ENCODE results near the gene TIMM10. TPM values are rescaled to one million over a fixed set of nuclear protein-coding genes. Genes with fewer than 3 reads are reported as not detected.

The TIMM10 gene
- total RNA-seq, 4 donors from 2014 or later: 1.6 to 36.8 (median 34.0) TPM; not detected in 1

- Histone ChIP-seq H3K27ac (no peak overlapping the region), H3K4me1 (peaks cover 22 to 39% (median 32%) of the 10 kb centered on the region in 4 donors), H3K9me3 (no peaks in the 10 kb centered on the region), H3K27me3 (peaks cover 46% of the 10 kb centered on the region), H3K36me3 (no peaks in the 10 kb centered on the region), H3K4me3 (no peak overlapping the region)
- in situ Hi-C loops (cut with MboI; ENCODE audit: low pct_ligation_motif_present in 1 of 4, low pct_unique_long_range_greater_than_20kb in 1 of 4, low sequenced_read_pairs in 3 of 4) (loop anchor here in 2 of 4 donors (25.0 kb wide), 1 partner anchor 142 kb away; the partner anchor contains the start of genes P2RX3 (in 2 of the 2) and SSRP1 (in 2 of the 2)), intact Hi-C loops (cut with DNase I; ENCODE audit: low total_unique reads) (no loop called here)
- DNase-seq: no peak
- 0 to 50% methylated on average over 1 to 11 of the region's 11 CpGs for WGBS, 2 donors (ENCODE audit: low coverage in 1 of 2)
- TF ChIP-seq POLR2AphosphoS5 (IDR thresholded peaks at IDR 0.05) (no peak), POLR2A (IDR thresholded peaks at IDR 0.05) (no peak), CTCF (IDR thresholded peaks at IDR 0.05) (no peak), EP300 (IDR thresholded peaks at IDR 0.05; ENCODE audit: low read depth) (no peak)
These were observed 51.4 kb downstream of the TIMM10 start for GRCh38 chr11:57479021-57479663.

Small RNA genes lying within 50 kb of the gene (small RNA-seq; reads per million reads assigned to genes)
- 0 reads per million in 4 donors for gene RN7SL605P

Other genes starting within 250 kb of the TIMM10 start
- 100 to 1,000 TPM in 3 of 4 donors, 10 to 100 TPM in 1; 74.3 to 122 (median 119) TPM for gene TNKS1BP1, start 205.8 kb downstream of the TIMM10 start, total RNA-seq
- 10 to 100 TPM; 32.0 to 59.4 (median 45.5) TPM for gene SSRP1, start 194.9 kb downstream of the TIMM10 start, total RNA-seq
- not detected for gene P2RX3, start 192.4 kb downstream of the TIMM10 start, total RNA-seq
- not detected for gene PRG3, start 149.6 kb downstream of the TIMM10 start, total RNA-seq
- gene PRG2, start 140.1 kb downstream of the TIMM10 start, total RNA-seq: not detected
- 10 to 100 TPM in 3 of 4 donors, 1 to 10 TPM in 1; 6.0 to 35.9 (median 19.4) TPM for gene SLC43A3, start 103.6 kb downstream of the TIMM10 start, total RNA-seq
- under 1 TPM in 1 of 4 donors, not detected in 3; 0.48 TPM for gene RTN4RL2, start 70.2 kb downstream of the TIMM10 start, total RNA-seq
- 10 to 100 TPM in 3 of 4 donors, 1 to 10 TPM in 1; 7.5 to 30.4 (median 15.2) TPM for gene SLC43A1, start 15.1 kb downstream of the TIMM10 start, total RNA-seq
- not detected for gene SMTNL1, start 6.8 kb upstream of the TIMM10 start, total RNA-seq
- gene UBE2L6, start 36.9 kb upstream of the TIMM10 start, total RNA-seq: 10 to 100 TPM; 15.3 to 24.3 (median 20.6) TPM
- gene SERPING1, start 66.9 kb upstream of the TIMM10 start, total RNA-seq: 100 to 1,000 TPM in 2 of 4 donors, 10 to 100 TPM in 2; 65.7 to 143 (median 102) TPM
- gene YPEL4, start 119.2 kb upstream of the TIMM10 start, total RNA-seq: under 1 TPM in 2 of 4 donors, not detected in 2; 0.68 to 0.95 TPM
- gene CLP1, start 127.0 kb upstream of the TIMM10 start, total RNA-seq: 10 to 100 TPM in 2 of 4 donors, 1 to 10 TPM in 1, not detected in 1; 10.0 to 24.7 (median 11.6) TPM
- gene ZDHHC5, start 137.4 kb upstream of the TIMM10 start, total RNA-seq: 10 to 100 TPM; 38.4 to 63.2 (median 57.6) TPM
- 10 to 100 TPM in 2 of 4 donors, 1 to 10 TPM in 2; 6.2 to 22.1 (median 12.0) TPM for gene MED19, start 181.5 kb upstream of the TIMM10 start, total RNA-seq
- gene TMX2, start 181.8 kb upstream of the TIMM10 start, total RNA-seq: 10 to 100 TPM; 12.3 to 86.7 (median 49.0) TPM
- 100 to 1,000 TPM in 2 of 4 donors, 10 to 100 TPM in 2; 78.2 to 117 (median 102) TPM for gene SELENOH, start 210.7 kb upstream of the TIMM10 start, total RNA-seq
- gene BTBD18, start 221.1 kb upstream of the TIMM10 start, total RNA-seq: not detected
- gene CTNND1, start 231.0 kb upstream of the TIMM10 start, total RNA-seq: 100 to 1,000 TPM; 165 to 415 (median 374) TPM

Data from transverse colon (tissue), 4 donors.